SKM-1 (cell line): ENCODE results near the gene SLAMF8.
A peak's percentile ranks its signal among the peaks of the same experiment; 100 is the strongest.

Experiments used
- DNase-seq: peaks from one replicate; lab custom pipeline; 2025; ENCODE audit not compliant: unreplicated experiment; lab: John Stamatoyannopoulos, UW

Gene SLAMF8

DNA sequence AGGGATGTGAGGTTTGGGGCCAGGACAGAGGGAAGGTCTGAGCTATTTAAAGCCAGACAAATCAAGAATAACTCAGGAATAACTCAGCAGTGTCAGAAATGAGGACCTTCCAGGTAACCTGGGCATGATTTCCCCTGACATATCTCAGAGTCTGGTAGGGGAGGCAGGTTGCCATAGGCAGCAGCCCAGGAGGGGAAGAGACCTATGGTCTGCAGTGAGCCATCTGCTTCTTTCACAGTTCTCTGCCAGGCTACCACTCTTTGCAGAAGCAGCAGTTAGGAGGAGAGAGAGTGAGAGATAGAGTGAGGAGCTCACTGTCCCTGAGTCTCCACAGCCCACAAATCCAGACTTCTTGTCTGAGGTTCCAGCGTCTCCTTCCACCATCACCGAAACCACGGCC, 42.1 kb downstream of the SLAMF8 start:
- DNase-seq, result no peak

DNA sequence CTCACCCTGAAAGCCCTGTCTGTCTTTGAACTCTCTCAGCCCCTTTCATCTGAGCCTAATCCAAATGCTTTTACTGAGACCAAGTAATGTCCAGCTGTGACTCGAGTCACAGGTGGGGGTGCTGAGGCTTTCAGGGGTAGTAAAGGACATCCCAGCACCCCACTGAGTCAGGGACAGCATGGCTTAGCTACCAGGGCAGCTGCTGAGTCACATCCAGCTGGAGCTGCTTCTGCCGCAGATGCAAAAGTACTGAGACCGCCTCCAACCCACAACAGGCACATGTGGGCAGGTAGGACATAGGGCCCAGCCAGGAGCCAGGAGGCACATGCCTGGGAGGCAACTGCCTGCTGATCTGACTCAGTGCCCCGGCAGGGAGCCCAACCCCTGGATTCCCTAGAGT, 42.5 kb downstream of the SLAMF8 start:
- no peak for DNase-seq

DNA sequence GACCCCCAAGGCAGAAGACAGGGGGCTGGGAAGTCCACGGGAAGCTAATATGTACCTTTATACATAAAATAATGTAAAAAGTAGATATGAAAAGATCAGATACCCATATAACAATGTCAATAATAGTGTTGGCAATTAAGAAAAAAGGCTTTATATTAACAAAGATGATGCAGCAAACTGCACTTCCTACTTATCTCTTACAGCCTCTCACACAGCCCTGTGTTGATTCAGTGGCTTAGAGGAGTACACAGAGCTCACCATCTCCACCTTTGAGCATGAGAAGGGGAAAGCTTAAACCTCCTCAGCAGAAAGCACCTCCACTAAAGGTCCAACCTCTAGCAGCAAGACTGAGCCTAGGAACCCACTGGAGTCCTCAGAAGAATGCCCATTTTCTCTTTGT, 42.9 kb downstream of the SLAMF8 start:
- DNase-seq, result no peak

DNA sequence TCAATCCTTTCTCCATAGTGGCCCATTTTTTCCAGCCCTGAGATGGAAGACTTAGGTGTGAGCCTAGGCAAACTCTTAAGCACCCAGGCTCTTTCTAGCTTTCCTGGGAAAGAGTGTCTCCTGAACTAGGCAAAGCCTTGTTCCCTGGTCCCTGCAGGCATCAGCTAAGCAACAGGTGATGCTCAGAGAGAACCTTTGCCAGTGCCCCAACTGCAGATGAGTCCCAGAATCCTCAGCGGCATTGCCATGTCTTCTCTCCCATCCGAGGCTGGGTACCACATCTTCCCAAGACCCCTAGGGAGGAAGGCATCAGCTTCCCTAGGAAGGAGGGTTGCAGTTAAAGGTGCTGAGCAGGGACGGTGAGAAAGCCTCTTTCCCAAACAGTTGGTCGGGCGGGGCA, 44.0 kb downstream of the SLAMF8 start:
- DNase-seq, result no peak

DNA sequence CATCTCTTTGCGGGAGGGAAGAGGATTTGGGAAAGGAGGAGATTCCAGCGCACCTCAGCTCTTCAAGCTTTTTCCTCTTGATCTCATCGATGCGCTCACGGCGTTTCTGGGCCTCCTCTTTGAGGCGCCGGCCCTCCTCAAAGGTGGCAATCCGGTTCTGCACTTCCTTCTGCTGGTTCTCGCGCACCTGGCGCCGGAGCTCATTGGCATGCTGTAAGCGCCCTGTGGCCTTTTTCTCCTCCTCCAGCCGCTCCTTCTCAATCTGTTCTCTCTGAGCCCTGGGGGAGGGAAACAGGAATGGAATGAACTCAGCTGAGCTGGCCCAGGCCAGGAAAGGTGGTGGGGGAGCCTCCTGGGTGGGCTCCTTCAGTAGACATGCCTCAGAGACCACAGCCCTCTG, 46.2 kb downstream of the SLAMF8 start:
- DNase-seq, result no peak

DNA sequence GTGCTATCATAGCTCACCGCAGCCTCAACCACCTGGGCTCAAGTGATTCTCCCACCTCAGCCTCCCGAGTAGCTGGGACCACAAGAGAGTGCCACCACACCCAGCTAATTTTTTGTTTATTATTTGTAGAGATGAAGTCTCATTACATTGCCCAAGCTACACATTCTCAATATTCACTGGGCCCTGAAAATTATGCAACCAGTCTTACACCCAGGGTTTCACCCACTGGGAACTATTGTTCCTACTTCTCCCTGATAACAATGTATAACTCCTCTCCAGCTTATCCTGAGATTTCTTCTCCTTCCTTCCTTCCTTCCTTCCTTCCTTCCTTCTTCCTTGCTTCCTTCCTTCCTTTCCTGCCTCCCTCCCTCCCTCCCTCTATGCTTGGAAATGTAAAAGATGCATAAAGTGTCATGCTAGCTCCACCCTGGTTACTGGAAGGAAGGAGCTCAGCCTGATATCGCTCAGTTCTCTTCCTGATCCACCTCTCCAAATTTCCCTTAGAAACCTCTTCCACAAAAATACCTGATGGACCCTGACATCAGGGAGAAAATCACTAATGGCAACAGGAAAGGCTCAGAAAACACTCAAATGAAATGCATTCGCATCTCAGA, 47.0 kb downstream of the SLAMF8 start:
- DNase-seq, result no peak

DNA sequence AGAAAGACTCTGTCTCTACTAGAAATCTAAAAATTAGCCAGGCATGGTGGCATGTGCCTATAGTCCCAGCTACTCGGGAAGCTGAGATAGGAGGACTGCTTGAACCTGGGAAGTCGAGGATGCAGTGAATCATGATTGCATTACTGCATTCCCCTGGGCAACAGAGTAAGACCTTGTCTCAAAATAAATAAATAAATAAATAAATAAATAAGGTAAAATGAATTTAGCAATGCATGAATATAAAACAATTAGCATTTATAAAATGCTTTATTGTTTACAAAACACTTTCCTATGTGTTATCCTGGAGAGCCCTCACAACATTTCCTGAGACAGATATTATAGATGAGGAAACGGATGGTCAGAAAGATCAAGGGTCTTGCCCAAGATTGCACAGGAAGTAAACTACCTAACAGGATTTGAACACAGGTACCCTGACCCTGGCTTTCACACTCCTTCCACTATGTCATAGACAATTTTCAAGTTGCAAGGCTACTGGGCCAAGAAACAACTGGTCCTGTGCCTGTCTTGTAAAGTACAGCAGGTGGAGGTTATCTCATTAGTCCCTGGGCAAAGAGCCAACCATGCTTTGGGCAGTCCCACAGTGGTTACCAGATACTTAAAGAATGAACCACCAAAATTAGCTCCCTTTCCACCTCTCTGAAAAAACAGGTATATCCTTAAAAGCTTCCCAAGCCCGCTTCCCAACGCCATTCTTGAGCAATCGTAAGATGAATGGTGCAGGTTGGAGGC, 51.2 kb downstream of the SLAMF8 start:
- DNase-seq, result no peak

DNA sequence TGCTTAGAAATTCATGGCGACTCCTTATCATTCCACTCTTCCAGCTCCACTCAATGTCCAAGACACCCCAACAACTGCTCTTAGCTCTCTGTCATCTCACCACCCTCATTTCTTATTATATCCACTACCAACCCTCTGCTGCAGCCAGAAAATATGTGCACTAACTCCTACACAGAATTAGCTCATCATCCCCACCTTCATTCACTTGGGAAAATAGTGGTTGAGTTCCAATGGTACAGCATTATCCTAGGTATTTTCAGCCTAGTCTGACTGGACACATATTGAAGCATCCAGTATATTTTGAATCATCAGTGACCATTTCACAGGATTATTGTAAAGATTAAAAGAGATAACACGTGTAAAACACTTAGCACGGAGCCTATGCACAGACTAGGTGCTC, 52.5 kb downstream of the SLAMF8 start:
- DNase-seq, result no peak

DNA sequence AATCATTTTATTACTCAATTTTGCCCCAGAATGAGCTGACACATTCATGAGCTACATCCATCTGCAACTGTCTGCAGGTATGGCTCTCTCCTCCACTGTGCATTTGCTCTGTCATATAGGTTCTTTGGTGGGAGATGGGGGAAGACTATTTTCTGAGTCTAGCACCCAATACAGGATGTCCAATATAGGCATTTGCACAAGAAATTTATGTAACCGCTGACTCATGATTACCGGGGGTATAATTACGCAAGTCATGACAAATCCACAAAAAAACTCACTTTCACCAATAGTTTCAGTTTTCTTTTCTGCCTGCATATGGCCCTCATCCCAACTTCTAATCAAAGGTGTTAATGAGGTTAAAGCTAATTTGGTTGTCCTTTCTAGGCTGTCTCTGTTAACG, 53.3 kb downstream of the SLAMF8 start:
- DNase-seq, result peak; percentile 88

DNA sequence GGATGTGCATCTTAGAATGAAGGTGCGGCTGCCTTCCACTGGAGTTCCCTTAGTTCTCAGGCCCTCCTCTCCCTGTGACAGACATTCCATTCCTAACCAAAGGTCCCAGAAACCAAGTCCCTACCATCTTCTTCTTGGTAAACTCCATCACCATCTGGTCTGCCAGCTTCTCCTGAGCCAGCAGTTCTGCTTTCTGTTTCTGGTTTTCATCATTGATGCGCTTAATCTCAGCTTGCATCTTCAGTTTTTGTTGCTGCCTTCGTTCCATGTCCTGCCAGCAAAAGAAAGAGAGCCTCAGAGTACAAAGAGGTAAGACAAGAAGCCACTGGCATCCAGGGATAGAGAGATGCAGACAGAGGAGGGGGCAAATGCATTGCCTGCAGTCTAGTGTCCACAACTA, 53.8 kb downstream of the SLAMF8 start:
- DNase-seq, result peak; percentile 55

DNA sequence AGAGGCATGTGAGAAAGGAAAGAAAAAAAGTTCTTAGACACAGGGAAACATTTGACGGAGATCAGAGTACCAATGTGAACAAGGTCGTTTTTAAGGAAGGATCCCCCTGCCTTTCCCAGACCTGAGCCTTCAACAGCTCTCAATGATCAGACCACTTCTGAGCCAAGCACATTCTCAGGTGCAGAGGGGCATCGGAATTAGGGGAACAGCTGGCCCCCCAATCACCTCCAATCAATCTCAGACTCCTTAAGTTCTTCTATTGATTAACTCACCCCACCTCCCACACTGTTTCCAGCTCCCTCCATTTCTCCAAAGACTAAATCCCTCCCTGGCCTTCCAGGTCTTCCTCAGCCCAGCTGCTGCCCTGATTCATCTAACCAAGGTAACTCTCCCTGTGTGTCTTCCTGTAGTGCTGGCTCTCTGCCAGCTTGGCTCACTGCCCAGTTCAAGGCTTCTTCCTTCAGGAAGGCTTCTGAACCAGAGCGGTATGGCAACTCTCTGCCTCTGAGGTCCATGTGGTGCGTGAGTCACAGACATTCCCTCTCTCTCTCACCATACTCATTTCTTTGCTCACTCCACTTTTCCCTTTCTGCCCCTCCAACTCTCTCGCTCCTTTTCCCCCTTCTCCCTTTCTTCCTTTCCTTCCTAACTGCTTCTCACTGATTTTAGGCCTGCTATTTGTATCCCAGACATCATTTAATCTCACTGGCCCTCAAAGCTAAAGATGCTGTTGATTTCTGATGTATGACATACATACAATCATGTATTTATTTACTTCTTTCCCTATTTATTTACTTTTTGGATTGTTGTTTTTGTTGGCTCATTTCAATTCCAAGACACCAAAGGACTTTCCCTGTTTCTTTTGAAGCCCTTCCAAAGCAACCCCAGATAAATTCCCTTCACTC, 55.2 kb downstream of the SLAMF8 start:
- DNase-seq, result no peak

DNA sequence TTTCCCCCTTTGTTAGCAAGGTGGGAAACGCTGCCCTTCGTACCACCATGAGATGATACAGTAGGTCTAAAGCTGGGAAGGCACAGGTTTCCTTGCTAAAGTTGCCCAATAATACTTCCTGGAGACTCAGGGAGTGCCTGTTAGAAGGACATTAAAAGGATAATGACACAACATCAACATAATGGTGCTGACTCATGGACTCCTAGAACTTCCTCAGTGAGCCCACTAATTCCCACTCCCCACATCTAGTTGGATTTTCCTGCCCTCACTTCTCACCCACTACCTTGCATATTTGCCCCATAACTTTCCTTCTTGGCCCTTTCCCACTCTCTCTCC, 55.8 kb downstream of the SLAMF8 start:
- DNase-seq, result no peak

DNA sequence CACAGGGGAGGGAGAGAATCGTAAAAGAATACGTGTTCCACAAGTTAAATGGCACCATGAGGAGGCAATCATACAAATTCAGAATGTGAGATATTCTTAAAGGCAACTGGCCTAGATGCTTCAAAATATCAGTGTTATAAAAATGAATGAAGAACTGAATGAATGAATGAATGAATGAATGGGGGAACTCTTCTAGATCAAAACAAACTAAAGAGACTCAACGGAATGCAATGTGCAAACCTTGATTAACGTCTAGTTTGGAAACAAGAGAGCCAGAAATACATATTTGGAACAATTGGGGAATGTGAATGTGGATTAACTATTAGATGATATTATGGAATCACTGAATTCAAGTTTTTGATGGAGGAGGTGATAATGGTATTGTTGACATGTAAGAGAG, 56.5 kb downstream of the SLAMF8 start:
- no peak for DNase-seq

DNA sequence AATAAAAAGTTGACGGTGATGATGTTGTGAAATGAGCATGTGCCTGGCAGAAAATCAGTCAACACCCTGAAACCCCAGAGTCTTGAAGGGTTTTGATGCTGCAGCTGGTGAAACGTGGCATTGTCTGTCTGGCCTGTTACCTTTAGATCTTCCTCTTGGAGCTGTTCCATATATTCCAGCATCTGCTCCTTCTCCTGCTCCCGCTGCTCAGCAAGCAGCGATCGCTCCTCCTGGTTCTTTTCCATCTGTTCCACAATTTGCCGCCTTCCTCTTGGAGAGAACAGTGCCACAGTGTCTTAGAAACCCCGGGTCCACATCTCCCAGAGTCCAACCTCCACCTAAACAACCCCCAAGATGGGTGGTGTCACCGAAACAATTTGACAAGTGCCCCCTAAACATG, 57.6 kb downstream of the SLAMF8 start:
- DNase-seq, result no peak
